ENCODE results near the gene ADCY5.

The ADCY5 gene

DNA sequence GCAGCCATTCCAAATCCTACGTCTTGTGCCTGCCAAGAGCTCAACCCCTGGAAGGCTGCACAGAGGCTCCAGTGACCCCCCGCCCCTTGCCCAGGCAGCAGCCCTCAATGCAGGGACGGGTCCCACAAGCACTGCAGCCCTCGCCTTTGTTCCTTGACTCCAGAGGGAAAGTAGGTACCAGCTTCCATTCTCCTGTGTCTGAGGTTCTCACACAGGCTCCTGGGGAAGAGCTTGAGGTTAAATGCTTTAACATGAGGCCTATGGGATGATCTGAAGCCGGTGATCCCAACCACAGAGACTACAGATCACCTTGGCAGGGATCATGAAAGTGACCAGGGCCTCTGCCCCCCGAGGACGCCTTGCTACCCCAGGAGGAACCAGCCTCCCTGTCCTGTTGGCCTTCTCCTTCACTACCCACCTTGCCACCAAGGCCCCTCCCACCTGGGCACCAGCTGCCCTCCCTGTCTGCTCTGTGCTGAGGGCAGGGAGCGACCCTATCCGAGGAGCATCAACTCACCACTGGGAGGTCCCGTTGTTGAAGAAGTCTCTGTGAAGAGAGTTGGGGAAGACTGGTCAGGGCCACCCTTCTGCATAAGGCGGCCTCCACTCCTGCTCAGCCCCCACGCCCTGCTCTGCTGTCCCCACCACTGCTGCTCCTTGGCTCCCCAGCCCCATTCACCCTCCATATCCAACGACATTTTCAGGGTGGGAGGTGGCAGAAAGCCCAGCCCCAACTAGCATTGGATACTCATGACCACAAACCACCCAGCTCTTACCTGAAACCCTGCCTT is 151.9 kb downstream of the ADCY5 start:
- no peak for DNase-seq

DNA sequence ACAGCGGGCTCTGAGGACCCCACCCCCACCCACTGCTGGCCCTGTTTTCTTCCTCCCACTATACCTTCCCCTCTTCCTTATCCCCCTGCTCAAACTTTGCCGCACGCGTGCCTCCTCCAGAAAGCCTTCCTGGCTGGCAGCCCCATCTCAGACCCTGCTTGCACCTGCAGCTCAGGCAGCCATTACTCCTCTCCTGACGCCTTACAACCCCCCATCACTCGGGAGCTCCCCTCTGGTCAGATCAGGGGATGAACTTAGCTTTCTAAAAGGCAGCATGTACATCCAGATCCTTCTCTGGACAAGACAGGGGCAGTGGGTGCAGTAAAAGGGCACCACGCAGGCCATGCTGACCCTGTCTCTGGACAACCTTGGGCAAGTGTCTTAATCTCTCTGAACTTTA is 152.6 kb downstream of the ADCY5 start:
- no peak for DNase-seq

DNA sequence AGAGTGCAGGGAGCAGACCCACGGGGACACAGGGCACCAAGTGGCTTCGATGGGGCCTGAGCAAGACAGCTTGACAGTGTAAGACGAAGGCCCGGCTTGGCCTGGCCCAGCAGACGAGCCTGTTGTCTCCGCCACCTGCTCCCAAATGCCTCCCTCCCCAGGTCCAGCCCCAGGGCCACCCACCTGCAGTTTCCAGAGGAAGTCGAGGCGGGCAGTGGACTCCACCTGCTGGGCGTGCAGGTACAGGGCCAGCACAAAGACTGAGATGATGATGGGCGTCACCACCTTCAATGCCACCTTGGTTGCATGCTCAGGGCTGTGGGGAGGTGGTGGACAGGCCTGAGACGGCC is 153.0 kb downstream of the ADCY5 start:
- DNase-seq = no peak

DNA sequence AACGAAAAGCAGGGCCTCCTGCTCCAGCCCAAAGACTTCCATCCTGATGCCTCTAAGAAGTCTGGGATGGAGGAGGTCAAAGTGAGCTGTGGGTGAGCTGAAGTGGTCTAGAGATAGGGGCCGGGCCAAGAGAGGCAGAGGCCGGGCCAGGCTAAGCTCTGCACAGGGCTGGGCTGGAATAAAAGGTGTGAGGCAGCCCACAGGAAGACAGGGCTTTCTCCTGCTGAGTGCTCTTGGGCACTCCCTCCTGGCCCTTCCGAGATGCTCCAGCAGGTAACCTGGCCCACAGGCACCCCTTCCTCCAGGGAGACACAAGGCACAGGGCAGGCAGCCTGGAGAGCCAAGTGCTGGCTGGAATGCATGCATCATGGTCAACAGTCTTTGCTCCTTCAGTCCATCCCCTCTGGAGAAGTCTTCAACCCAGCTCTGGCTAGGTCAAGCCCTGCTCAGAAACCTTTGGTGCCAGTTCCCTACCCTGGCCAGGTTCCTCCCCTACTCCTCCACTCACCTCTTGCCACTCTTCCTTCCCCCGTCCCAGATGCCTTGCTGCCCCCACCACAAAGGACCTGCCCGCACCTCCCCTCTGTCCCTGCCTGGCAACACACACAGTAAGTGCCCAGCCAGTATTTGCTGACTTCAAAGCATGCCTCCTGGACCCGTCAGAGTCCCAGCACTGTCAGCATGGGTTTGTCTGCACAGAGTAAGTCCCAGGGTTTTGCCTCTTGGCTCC is 153.6 kb downstream of the ADCY5 start:
- no peak for DNase-seq

DNA sequence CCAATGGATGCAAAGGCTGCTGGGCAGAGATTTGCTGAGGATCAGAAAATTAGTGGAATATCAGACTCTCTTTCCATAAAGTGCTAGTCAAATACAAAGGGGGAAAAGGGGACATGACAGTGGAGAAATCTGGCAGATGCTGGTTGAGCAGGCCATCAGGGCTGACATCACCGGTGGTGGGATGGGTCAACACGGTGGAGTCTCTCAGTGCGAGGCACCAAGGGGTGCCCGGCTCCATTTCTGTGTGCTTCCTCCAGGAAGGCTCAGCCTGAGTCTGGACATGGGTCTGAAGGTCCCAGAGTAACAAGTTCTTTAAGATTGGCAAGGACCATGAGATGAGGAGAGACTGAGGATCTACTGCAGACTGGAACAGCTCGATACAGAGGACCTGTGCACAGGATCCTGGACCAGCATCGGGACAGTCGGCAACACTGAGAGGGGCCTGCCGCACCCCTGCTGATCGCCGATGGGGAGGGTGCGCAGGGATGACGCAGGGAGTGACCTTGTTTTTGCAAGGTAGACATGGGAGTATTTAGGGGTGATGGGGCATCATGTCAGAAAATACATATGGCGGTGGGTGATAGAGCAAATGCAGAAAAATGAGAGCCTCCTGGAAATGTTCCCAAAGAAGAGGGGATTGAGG is 154.5 kb downstream of the ADCY5 start:
- DNase-seq = no peak

DNA sequence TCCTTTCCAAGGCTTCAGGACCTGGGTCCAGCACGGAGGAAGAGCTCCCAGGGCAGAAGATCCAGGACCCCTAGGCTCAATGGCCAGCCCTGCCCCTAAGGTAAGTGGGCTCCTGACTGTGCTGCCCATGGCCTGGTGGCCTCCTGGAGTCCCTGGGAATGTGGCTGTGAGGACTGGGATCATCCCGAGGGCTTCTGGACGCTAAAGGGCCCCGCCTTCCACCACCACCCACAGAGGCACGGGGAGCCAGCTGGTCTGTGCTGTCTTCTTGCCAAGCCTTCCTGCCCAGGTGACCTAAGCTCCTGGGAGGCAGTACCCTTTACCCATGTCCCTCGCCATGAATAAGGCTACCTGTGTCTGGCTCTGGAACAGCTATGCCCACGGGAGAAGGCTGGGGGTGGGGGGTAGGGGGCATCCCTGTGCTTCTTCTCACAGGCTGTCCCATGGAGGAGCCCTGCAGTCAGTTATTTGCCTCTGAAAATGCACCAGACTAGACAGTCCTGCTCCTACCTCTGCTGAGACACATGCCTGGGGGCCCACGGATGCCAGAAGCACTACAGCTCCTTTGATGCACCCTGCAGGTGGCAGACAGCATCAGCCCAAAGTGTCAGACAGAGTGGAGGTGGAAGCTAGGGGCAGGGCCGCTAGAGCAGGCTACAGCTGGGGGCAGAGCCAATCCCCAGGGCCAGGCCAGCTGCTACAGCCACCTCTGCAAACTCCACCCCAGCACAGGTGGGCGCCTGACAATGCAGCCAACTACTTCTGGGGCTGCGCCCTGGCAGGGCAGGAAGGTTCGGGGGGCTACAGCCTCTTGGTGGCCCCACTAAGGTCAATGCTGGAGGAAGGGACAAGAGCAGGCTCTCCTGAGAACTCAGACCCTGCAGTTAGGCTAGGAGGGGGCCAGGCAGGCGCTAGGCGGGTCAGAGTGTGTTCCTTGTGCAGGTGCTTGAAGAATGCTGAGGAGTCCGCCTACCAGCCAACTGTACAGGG is 156.3 kb downstream of the ADCY5 start:
- no peak for DNase-seq

DNA sequence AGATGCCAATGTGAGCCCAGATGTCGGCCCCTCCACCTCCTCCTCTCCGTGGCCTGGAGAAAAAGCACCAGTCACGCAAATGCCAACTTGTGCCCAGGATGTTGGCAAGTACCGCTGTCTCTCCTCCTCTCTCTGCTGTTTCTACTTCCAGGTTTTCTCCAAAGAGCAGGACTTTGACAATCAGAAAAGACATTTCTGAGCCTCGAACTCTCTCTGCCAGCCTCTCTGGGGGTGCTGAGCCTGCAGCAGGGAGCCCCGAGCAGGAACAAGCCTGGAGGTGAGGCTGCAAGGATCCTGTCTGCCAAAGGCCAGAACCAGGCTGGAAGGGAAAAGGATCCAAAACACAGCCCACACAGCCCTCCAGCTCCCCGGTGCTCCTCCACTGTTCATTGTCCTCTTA is 157.5 kb downstream of the ADCY5 start:
- DNase-seq = no peak

DNA sequence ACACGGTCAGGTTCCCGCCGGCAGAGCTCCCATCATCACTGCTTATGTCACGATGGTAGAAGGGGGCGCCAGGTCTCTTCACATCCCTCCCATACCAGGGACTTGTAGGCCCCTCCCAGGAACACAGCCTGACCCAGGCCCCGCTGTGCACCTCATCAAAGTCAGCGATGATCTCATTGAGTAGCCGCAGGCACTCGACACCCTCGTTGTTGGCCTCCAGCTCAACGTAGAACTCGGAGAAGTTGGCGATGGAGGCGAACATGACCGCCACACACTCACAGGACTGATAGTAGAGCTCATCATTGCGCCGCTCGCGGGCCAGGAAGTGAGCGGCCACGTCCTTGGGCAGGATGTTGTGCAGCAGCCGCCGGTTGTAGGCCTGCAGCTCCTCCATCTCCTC is 157.9 kb downstream of the ADCY5 start:
- DNase-seq = no peak

DNA sequence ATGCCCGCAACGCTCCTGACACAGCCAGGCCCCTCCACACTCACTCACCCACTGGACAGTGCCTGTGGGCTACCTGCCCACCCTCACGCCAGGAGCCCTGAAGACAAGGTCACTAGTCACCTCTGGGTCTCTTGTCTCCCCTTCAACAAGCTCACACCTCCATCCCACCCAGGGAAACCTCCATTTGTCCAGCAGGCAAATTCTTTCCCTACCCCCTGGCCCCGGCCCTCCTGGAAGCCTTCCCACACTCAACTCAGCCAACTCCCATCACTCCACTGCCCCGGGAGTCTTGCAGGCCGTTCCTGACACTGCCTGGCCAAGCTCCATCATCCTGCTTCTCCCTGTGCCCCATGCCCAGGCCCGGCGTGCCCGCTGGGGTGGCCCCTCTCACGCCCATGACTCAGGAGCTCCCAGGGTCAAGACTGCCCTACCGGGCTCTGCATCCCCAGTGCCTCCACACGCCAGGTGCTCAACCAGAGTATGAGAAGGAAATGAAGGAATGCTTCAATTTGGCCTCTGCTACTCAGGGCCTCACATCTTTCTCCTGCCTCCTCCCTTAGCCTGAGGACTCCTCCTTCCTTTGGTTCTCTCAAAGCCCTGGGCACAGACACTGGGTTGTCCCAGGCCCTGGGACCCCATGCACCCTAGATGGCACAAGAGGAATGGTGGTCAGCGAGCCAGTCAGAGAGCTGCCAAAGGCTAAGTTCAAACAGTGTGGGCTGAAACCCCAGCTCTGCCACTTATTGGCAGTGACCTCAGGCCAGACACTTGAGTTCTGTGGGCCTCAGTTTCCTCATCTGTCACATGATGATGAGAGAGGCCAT is 158.6 kb downstream of the ADCY5 start:
- no peak for DNase-seq

DNA sequence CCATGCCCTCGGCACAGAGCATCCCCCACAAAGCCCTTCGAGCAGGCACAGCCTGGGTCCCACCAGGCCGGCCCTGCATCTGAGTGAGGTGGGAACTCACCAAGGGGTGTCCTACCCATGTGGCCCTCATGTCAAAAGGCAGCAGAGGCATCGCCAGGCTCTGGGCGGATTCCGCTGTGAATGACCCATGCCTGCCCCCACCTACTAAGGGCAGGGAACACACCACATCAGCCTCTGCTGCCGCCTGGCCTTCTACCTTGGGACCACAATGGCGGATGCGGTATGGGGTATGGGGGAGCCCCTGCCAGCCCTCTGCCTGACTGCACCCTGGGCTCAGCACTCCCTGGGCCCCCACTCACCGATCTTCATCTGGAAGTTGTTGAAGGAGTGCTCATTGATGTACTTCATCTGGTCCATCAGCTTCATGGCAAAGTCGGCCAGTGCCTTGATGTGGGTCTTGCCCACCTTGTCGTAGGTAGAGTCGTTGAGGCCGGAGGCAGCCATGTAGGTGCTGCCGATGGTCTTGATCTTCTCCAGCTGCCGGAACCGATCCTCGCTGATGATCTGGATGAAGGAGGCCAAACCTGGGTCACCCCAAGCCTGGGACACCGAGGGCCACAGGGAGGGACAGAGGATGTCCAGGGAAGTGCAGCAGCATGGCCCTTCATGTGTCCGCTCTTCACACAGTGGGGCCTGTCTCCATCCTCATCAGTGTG is 159.3 kb downstream of the ADCY5 start:
- DNase-seq = no peak

DNA sequence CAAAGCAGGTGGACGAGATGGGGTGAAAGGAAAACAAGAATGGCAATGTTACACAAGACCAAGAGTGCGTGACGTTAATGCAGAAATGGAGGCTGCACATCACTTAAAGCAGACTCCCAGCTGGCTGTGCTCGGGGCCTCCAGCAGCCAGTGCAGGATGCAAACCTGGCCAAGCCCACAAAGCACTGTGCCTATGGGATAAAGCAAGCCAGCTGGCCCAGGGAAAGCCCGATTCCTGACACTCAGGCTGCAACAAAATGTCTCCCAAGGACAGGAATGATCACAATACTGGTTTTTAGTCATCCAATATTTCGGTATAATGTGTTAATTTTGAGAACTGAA is 161.0 kb downstream of the ADCY5 start:
- DNase-seq = no peak

DNA sequence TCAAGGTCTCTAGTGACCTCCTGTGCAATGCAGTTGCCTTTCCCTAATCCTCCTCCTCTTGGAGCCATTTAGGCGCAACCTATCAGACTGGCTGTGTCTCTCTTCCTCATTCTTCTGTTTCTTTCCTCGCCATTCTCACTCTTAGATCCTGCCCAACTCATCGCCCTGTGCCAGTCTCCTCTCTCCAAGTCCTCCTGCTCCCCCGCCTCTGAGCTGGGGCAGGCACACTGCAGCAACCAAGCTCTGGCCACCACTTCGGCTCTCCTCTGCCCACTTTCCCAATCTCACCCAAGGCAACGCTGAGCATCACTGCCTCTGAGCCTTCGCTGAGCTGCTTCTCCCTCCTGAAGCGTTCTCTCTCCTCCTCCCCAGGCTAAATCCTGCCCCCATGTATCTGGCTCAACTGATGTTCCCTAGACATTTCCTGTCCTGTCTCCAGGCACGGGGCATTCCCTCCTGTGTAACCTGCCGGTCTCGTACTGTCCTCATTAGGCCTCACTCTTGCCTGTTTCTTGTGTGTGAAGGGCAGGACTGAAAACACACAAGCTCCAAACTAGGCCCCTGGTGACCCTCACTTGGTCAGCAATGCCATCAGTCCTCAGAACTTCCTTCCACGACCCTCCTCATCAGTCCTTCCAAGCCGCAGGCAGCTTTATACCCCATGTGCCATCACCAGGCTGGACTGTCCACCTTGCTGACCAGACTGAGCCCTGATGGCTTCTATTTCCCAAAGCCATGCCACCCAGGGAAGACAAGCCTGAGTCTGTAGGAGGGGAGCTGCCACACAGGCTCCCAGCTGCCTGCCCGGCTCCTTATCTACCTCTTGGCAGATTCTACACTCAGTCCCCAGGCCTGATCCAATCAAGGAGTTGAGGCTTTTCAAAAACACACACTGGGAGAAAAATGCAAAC is 161.6 kb downstream of the ADCY5 start:
- no peak for DNase-seq

DNA sequence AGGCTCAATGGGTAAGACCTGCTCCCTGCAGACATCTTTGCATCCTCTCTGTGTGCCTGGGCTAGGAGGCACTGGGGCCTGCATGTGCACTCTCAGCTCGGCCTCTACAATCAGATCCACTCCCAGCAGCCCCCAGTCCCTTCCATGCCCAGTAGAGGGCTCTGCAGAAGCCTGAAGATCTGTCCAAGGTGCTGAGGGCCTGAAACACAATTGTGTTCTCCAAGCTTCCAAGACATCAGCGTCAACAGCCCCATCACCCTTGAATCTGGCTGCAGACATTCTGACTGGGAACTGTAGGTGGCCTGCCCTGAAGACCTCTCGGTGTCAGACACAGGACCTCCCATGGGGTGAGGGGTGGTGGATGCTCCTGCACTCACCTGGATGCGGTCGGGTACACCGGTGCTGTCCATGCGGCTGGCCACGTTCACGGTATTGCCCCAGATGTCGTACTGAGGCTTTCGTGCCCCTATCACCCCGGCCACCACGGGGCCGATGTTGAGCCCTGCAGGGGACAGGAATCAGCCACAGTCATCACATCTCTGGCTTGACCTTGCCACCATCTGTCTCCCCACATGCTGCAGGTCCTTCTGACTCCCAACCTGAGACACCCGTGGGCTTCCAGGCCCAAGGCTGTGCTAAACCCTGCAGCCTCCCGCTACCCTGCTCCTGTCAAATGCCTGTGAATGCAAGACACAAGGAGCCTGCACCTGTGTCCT is 162.4 kb downstream of the ADCY5 start:
- no peak for DNase-seq

DNA sequence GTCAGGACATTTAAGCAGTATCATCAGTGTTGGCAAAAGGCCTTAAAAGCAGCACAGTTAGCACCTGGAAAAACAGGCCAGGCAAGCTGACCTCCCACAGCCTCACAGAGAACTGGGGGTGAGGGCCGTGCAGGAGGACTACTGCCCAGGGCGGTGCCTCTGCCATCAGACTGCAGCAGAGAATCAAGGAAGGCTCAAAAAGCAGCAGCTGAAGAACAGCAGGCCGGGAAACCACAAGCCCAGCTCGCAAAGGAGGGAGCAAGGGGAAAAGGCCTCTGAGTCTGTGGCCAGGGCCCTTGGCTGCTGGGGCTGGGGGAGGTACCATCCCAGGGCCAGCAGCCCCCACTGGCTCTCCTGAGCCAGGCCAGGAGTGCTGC is 163.0 kb downstream of the ADCY5 start:
- no peak for DNase-seq

DNA sequence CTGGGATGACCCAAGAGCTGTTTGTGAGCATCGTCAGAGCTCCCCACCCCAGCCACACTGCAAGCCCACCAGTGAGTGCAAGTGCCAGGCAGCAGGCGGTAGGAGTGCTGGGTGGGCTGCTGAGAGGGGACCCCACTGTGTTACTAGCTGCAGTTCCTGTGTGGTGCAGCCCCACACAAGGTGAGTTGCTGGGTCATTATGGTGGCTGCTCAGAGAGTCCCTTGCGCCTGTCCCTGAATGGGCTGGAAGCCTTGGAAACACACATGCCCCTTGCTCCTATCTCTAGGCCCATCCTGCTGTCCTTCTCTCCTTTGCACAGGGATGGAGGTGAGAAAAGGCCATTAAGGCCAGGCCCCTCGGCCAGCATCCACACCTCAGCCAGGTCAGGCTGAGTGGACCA is 163.4 kb downstream of the ADCY5 start:
- no peak for DNase-seq

DNA sequence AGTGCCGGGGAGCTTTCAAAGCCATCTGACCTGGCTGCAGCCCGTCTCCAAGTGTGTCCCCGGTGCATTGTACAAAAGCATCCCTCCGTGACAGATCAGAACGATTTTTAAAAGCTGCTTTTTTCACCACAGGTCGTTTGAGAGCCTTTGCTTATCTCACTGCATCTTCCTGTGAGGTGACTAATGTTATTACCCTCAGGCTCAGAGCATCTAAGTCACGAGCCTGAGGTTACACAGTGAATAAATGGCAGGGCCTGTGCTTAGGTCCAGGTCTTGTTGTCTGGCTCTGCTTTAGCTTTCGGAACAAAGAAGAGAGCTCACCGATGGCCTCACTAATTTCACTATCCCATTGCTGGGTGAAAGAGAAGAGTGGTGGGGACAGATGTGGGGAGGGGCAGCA is 163.8 kb downstream of the ADCY5 start:
- DNase-seq = no peak

DNA sequence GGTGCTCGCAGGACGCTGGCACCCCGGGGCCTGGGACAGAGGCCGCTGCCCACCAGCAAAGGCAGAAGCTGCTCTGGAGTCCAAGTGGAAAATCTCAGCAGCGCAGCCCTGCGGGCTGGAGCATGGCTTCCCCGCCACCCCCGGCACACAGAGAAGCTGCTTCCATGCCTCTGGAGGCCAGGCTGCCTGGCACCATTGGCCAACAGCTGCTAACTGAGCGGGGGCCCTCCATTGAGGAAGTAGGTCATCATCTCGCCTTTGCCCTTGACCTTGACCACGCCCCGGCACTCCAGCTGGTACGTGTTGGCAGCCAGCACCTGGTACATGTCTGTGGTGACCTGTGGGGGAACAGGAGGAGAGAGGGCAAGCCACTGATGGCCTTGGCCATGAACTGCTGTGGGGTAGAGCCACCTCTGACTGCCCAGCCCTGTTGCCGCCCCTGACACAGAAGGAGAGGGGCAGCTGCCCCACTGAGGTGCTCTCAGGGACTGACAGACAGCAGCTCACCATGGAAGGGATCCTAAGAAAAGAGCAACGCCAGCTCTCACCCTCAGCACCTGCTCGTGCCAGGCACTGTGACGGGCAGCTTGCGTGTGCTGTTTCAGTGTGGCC is 164.4 kb downstream of the ADCY5 start:
- no peak for DNase-seq

DNA sequence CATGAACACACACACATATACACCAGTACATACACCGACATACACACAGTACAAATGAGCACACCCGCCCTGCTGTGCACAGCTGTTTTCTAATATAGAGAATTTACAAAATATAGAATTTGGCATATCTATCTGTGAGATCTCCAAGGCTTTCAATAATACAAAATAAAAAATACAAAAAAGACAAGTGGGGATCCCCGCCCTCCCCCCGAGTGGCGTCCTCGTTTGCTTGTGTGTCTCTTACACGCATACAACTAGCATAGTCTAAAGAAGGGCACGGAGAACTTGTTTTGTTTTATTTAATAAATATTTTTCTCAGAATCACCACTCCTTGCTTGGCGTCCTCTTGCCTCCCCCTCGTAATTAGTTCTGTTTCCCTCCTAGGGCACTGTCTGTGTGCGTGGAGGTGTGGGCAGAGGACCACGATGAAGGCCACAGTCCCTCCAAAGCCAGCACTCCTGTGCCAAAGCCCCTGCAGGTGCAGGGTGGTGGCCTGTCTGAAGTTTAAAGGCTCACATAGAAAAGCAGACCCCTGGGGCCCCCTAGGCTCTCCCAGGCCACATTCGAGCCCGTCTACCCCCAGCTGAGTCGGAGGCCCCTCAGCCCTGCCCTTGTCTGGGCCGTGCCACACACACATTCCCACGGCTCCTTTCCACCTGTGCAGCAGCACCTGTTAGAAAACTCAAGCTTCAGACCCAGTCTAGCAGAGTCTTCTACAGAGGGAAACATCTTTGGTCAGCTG is 165.1 kb downstream of the ADCY5 start:
- DNase-seq = no peak

DNA sequence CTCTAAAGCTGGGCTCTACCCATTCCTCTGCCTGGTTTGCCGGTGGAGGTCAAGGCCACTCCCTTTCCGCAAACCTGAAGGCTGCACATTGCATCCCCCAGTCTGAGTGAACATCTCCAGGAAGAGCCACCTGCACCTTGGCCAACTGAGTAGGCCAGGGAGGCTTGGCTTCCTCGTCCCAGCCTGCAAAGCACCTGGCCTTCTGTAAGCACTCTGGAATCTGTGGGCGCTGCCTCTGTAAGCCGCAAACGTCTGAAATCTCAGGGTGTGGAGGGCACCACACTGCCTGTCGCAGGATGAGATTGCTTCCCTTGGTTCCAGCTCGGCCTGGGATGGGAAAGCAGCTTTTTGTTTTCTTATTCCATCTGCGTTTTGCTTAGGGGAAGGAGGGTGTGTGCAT is 165.8 kb downstream of the ADCY5 start:
- DNase-seq = no peak

All from CD4-positive, alpha-beta T cell treated with Interferon gamma for 1 hour (primary cell).